Stimulated activated CD4-positive, alpha-beta T cell treated with anti-CD3 and anti-CD28 coated beads, Interleukin-4, amount 100 ng/mL, for 48 hours (primary cell): Measurements from ENCODE around the gene ASB4.
"Not testable (repeated sequence)": the region's sequence is repeated elsewhere in the genome, so short reads cannot be mapped to it uniquely, and the experiment has no call there.

Source experiments
- DNase-seq, 2 donors: peaks; one replicate each; pipeline ENCODE4 v3.0.0-alpha.2; 2020; ENCODE audit warnings: low read depth in 2 of 2

The ASB4 gene

DNA sequence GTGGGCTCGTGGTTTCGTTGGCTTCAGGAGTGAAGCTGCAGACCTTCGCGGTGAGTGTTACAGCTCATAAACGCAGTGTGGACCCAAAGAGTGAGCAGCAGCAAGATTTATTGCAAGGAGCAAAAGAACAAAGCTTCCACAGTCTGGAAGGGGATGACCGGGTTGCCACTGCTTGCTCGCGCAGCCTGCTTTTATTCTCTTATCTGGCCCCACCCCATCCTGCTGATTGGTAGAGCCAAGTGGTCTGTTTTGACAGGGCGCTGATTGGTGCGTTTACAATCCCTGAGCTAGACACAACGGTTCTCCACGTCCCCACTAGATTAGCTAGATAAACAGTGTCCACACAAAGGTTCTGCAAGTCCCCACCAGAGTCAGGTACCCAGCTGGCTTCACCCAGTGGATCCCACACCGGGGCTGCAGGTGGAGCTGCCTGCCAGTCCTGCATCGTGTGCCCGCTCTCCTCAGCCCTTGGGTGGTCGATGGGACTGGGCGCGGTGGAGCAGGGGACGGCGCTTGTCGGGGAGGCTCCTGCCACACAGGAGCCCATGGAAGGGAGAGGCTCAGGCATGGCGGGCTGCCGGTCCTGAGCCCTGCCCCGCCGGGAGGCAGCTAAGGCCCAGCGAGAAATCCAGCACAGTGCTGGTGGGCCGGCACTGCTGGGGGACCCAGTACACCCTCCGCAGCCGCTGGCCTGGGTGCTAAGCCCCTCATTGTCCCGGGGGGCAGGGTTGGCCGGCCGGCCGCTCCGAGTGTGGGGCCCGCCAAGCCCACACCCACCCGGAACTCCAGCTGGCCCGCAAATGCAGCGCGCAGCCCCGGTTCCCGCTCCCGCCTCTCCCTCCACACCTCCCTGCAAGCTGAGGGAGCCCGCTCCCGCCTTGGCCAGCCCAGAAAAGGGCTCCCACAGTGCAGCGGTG is 66.5 kb downstream of the ASB4 start:
- not testable (repeated sequence) for DNase-seq

DNA sequence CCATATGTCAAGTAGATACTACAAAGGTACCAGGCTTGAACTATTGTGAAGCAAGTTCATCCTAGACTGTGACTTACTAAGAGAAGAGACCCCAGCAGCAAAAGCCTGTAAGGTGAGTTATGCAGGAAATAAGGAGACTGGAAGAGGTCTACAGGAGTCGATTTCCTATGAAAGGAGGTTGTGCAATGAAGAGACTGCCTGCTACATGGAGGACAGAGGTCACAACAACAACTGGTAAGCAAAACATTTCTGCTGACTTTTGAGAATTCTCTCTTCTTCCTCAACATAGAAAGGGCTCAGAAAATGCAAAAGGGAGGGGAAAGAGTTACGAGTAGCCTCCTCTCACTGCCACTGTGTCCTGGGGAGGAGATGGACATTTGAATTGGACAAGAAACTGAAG is 68.2 kb downstream of the ASB4 start:
- DNase-seq: no peak

DNA sequence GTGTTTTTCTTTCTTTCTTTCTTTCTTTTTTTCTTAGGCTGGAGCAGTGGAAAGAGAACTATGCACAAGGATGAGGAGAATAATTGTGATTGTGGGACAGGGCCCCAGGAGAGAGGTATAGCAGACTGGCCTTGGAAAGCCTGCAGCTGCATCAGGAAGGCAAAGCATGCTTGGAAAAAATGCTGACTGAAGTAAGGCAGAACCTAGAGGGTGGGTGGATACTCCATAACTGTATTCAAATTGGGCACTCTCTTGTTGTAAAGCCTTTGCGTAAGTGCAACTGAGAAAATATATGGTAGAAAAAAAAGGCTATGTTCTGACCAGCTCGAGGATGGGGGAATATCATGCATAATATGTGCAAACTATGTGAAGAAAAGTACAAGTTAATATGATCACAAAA is 71.0 kb downstream of the ASB4 start:
- no peak for DNase-seq

DNA sequence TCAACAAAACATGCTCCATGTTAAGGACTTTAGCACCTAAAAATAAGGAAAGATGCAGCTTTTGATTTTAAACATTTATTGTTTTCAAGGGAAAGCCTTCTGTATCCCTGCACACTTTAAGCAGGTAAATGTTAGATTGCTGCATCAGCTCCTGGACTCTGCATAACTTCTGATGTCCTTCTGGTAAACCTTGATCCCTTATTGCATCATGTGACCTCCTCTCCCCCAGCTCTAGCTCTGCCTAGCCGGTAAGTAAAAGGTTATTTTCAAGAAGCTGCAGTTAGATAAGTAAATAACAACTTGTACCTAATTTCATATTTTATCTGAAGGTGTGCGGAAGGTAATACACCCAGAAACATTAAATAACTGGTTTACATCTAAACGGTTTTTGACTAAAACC is 73.1 kb downstream of the ASB4 start:
- DNase-seq: no peak

DNA sequence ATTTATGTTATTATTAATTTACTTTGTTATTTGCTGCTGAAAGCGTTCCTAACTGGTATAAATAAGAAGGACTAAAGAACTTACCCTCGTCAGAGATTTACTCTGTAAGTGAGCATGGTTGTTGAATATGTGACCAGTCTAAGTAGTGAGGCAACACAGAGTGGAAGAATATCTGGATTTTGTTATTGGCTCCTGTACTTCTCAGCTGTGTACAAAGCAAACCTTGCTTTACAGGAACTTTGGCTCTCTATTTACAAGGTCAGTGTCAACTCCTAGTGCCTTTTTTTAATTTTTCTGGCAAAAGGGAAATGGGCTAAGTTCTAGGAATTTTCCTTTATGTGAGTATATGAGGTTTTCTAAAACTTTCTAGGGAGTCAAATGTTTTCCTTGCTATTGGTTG is 74.9 kb downstream of the ASB4 start:
- DNase-seq: no peak

DNA sequence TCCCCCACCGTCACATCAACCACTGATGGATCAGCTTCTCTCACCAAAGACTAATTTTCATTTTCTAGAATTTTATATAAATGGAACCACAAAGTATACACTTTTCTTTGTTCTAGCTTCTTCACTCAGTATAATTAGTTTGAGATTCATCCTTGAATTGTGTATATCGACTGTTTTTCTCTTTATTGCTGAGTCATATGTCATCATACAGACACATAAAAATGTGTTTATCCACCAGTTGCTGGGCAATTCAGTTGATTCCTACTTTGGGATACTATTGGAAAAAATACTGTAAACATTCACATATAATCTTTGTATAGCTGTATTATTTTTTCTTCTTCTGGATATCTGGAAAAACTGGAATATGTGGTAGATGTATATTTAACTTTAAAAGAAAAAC is 84.0 kb downstream of the ASB4 start:
- no peak for DNase-seq

DNA sequence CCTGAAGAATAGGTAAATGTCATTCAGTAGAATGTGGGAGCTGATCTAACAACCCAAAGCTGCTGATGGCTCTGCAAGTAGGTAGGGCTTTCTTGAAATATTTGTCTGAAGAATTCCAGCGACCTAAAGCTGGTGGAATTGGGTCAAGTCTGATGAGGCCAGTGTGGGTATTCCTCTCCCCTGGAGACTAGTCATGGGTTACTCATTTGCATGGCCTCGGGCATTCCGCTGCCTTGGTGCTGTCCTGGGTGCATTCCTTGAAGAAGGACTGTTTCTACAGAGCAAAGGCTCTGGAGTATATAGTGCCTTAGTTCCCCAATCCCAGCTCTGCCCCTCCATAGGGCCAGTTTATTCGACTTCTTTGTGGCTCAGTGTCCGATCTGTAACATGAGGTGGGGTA is 91.4 kb downstream of the ASB4 start:
- DNase-seq: no peak

DNA sequence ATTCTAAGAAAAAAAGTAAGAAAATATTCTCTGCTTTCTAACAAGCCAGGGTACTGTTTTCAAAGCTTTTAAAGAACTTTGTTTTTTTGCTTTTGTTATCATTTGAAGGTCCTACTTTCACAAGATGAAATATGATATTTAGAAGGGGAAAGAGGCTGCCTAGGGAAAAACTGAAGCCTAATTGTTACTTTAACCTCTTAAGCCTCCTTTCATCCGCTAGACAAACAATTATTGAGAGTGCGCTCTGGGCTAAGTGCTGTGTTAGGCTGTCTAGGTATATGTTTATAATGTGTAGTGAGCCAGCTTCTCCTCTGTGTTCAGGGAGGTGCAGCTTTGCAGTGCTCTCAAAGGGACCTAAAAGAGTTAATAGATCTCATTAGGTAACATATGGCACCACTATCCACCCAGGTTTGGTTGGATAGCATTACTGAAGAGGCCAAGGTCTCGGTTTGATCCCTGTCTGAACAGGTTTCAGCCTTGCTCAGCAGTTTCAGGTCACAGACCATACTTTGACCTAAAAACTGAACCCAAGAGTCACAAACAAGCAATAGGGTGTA is 92.6 kb downstream of the ASB4 start:
- no peak for DNase-seq

DNA sequence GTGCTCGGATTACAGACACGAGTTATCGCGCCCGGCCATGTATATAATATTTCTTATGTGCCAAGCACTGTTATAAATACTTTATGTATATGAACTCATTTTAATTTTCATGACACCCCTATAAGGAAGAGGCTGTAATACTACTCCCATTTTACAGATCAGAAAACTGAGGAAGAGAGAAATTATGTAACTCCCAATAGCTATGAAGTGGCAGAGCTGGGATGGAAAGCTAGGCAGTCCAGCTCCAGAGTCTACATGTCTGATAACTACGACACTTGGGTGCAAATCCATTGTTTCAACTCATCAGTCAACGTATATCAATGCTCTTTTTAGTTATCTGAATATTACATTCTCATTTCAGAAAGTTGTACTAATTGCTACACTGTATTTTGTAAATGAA is 93.6 kb downstream of the ASB4 start:
- DNase-seq: no peak

DNA sequence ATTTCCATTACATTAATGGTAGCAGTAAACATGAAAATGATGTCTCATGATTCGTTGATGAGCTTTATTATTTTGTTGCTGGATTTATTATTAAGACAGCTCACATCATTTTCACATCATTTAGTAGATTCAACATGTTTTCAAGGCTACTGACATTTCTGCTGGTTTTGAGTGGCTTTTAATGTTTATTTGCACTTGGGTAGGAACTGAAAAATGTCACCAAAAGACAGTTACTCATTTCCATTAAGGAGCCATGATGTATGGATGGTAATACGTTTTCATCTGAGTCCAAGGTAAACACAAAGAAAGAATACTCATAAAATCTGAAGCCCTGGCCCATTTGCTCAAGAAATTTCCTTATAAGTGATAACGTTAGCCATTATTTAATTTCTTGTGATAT is 95.7 kb downstream of the ASB4 start:
- no peak for DNase-seq

DNA sequence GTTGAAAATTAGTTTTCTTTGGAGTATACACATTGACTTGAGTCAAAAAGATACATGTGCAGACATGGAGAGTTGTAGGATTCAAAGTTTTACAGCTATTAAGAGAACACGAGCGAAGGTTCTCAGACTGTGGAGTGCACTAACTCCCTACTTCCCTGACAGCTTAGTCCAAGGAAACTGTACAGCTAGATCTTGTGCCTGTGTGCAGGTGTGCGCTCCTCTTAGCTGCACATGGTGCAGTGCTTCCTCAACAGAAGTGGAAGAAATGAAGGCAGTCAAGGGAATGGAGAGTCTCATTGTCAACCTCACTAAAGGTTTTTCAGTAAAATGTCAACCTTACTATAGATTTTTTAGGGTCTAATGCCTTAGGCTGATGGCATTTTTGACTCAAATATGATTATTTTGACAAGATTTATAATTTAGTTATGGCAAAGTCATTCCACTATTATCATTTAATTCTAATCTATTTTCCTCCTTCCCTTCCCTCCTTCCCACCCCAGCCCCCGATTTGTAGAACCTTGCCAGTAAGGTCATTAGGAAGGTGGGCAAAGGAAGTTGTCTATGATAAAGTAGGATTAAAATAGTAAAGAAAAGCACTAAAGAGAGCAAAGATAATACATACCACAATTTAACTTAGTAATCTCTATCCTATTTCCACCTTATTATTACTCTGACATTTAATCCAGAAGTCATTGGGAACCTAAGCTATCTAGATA is 97.0 kb downstream of the ASB4 start:
- DNase-seq: no peak

DNA sequence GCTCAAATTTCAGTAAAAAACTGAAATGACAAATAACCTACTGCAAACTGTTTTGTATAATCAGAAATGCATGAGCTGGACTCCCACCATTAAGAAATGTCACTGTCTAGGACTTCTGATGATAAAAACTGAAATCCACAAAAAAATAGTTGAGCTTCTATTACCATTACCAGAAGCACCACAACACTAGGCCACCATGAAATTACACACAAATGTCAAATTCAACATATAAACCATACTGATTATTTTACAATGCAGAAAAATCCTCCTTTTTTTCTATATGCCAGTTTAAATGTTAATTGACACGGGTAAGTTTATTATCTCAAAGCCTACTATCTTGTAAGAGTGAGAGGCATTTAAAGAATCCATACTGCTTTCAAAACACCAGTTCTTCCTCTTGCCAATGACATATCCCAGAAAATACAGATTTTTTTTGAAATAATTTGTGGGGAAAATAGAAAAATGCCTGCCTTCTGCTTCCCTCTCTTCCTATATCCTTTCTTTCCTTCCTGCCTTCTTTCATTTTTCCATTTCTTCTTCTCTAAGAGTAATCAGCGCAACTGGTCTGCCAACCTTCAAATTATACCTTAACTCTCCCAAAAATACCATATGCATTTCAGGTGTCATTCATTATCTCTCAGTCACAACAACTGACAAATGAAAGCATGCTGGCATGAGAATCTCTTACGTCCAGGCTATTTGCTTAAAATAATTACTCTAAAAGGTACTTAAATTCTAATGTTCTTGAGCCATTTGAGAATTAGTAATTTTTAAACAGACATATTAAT is 98.3 kb downstream of the ASB4 start:
- DNase-seq: no peak

DNA sequence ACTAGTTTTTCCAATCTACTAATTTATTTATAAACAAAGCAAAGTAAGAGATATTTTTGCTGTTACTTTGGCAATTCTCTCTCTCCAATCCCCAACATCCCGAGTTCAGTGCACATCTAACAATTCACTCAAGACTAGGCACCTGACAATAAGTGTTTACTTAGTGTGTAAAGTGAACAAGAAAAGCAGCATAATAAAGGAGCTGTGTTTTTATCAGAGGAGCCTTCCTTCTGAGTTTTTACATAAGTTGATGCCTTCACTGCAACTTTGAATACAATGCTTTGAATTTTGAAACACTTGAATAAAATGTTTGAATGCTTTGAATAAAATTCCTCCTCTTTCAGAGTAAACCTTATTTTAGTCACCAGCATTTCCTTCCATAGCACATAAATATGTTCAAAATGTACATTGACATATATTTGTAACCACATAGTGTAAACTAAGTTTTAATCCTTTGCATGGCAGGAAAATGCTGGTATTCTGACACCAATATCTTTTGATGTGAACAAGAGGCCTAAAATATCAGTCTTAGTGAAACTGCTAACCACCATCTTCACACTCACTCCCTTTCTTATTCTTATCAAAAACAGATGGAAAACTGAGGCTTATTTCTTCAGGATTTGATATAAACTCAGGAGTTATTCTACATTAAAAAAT is 99.2 kb downstream of the ASB4 start:
- no peak for DNase-seq

DNA sequence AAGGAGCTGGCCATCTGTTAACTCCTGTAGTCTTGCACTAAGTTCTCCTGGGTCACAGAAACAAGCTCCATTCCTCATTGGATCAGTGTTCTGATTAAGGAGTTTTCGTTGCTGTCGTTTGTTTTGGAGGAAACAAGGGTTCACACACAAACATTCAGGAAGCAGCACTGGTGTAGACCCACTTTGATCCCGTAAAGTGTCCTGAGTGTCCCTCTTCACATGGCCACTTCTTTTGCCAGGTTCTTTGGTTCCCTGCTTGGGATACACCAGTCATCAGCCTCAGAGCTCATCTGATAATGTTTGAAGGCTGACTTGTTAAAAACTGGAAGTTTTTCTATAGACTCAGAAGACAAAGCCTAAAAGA is 99.7 kb downstream of the ASB4 start:
- no peak for DNase-seq

DNA sequence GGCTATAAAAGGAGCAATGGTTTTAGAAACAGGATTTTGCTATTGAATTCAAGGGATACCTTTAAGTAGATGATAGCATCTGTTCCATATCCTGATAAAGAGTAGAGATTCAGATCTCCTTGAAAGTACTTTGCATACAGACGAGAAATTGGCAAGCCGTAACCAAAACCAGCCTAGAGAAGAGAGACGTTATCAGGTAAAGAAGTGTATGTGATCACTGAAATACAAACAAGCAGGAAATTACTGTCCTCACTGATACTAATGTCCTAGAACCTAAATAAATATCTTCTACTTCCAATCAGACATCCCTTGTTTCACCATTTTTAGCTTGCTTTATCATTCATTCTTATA is 101.2 kb downstream of the ASB4 start:
- DNase-seq: no peak

DNA sequence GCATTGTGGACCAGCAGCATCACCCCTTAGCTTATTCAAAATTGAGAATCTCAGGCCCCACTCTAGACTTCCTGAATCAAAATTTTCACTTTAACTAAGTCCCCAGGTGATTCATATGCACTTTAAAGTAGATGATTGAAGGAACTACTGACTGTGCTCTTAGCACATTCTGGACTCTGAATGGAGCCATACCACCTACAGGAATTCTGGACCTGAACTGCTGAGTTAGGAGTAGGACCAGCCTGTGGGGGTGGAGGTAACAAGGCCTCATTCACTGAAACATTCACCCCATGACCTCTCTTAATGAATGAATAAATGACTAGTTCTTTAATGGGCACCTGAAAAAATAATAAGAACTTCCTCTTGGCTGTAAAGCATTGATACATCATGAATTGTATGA is 103.3 kb downstream of the ASB4 start:
- no peak for DNase-seq

DNA sequence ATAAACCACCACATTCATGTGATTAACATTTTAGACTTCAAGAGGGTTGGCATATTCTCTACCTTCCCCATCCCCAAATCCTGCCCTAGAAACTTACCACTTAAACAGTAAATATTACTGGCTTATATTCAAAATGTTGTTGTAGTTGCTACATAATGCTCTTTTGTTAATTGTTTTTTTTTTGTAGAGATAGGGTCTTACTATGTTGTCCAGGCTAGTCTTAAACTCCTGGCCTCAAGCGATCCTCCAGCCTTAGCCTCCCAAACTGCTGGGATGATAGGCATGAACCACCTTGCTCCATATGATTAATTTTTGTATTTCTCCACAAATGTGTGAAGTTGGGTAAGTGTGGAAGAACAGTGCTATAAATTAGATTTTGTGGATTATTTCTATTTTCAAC is 104.0 kb downstream of the ASB4 start:
- DNase-seq: no peak
